Immature natural killer cell (primary cell): Measurements from ENCODE around the gene SSH2. TPM values are rescaled to one million over a fixed set of nuclear protein-coding genes. Genes with fewer than 3 reads are reported as not detected.
"Not testable (repeated sequence)": the region's sequence is repeated elsewhere in the genome, so short reads cannot be mapped to it uniquely, and the experiment has no call there.

Source experiments
- DNase-seq, 3 donors: peaks; one replicate each; pipeline ENCODE4 v3.0.0; 2022; ENCODE audit warnings: mixed read lengths in 1 of 3
- H3K27ac Mint-ChIP-seq, 6 donors: one replicate each; pipeline ENCODE4 v1.8.0; 2020; ENCODE audit warnings: mixed read lengths in 6 of 6, mild to moderate bottlenecking in 5 of 6, inconsistent platforms in 4 of 6, moderate library complexity in 3 of 6
- H3K27me3 Mint-ChIP-seq, 3 donors: one replicate each; pipeline ENCODE4 v1.8.0; 2020 to 2021; ENCODE audit warnings: low read depth in 3 of 3, mild to moderate bottlenecking in 3 of 3, mixed read lengths in 3 of 3, moderate library complexity in 3 of 3, inconsistent platforms in 1 of 3
- H3K36me3 Mint-ChIP-seq, 3 donors: one replicate each; pipeline ENCODE4 v1.8.0; 2020; ENCODE audit warnings: mixed read lengths in 3 of 3, inconsistent platforms in 2 of 3, mild to moderate bottlenecking in 2 of 3
- H3K4me1 Mint-ChIP-seq, 2 donors: one replicate each; pipeline ENCODE4 v1.8.0; 2020; ENCODE audit warnings: inconsistent platforms in 2 of 2, mild to moderate bottlenecking in 2 of 2, mixed read lengths in 2 of 2, moderate library complexity in 1 of 2
- H3K4me3 Mint-ChIP-seq, 5 donors: one replicate each; pipeline ENCODE4 v1.8.0; 2020; ENCODE audit warnings: mild to moderate bottlenecking in 5 of 5, mixed read lengths in 5 of 5, inconsistent platforms in 3 of 5, moderate library complexity in 3 of 5
- H3K9me3 Mint-ChIP-seq, 6 donors: one replicate each; pipeline ENCODE4 v1.8.0; 2020; ENCODE audit warnings: mild to moderate bottlenecking in 6 of 6, mixed read lengths in 6 of 6, inconsistent platforms in 4 of 6, moderate library complexity in 3 of 6
- polyA plus RNA-seq, 3 donors: library from polyadenylated mRNA; unstranded; fragments of 300-500 nt; fragmentation: Illumina TruSeq; gene quantifications; one replicate each; pipeline ENCODE4 v1.2.3, GENCODE V29; 2021

SSH2 gene
- polyA plus RNA-seq, 3 donors from 2014 or later: 24.2 to 61.5 (median 25.3) TPM

DNA sequence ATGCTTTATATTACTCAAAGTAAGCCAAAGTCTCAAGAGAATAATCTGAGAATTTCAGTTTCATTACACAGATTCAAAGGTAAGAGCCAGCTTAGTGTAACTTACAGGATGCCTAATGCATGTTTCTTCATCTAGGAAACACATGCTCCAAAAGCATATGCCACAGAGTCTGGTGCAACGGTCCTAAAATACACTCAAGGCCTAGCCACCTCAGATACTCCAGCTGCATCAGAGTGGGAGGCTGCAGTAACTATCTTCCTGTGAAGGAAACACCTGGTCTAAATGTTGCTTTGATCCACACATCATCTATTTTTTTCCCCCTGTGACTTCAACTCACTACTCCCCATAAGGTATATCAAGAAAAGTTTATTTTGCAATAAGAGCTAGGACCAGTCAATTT lies 255.7 kb downstream of the SSH2 start:
- Mint-ChIP-seq H3K4me3 (no peak overlapping the region), H3K27ac (peak overlapping the region in 4 of 6 donors; percentile 28 to 70 (median 44)), H3K36me3 (peaks cover 5 to 42% (median 12%) of the 10 kb centered on the region in 3 donors), H3K27me3 (no peaks in the 10 kb centered on the region), H3K4me1 (peaks cover 17 to 24% of the 10 kb centered on the region in 2 donors), H3K9me3 (no peaks in the 10 kb centered on the region)
- no peak for DNase-seq

DNA sequence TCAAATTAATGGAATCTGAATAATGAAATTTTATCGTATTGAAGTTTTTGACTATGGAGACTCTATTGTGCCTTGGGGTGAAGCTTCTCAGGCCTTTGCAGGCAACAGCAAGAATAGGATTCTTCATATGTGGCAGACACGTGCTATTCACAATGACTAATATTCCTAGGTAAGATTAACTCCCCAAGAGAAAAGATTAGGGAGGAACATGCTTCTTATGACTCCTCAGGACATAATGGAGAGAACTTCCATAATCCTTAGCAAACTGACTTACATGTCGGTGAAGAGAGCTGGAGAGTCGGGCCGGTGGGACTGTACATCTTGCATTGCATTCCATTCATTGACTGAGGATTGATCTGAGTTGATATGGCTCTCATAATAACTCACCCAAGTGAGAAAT lies 258.4 kb downstream of the SSH2 start:
- no peak for DNase-seq
- Mint-ChIP-seq H3K36me3 (peaks cover 5 to 43% (median 21%) of the 10 kb centered on the region in 3 donors), H3K9me3 (no peaks in the 10 kb centered on the region), H3K4me1 (peaks cover 9 to 20% of the 10 kb centered on the region in 2 donors), H3K27me3 (no peaks in the 10 kb centered on the region), H3K4me3 (no peak overlapping the region), H3K27ac (peak overlapping the region in 4 of 6 donors; percentile 37 to 70 (median 58))

DNA sequence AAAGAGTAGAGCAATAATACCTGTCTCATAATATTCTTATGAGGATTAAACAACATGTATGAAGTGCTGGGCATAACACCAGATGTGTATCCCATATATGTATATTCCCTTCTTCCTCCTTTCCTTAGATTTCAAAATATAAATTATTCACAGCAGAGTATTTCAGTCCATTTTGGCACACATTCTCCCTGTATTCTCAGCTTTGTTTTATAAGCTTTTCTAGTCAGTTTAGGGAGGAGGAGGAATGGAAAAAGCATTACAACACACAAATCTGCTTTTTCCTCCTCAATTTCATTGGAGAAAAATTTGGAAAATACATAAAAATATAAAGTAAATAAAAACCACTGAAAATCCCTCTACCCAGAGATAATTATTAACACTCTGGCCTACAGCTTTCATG lies 260.8 kb downstream of the SSH2 start:
- Mint-ChIP-seq H3K36me3 (peaks cover 0 to 50% (median 19%) of the 10 kb centered on the region in 3 donors), H3K4me3 (no peak overlapping the region), H3K4me1 (peaks cover 2 to 8% of the 10 kb centered on the region in 2 donors), H3K27ac (peak overlapping the region in 1 of 6 donors; percentile 57), H3K9me3 (no peaks in the 10 kb centered on the region), H3K27me3 (no peaks in the 10 kb centered on the region)
- no peak for DNase-seq

DNA sequence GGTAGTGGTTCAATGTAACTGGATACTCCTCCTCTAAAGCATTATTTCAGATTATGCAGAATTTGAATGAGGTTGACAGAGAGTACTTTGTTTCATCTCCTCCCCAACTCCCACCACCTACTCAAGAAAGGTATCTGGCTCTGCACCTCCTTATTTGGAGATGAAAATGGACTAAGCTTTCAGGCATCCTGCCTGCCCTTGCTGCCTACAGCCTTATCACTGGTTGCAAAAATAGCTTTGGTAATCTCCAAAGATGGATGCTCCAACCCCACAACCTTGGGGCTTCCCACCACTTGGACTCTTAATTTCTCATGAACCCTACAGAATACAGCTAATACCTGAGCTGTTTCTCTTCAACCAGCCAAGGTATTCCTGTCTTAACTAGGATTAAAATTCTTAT lies 262.1 kb downstream of the SSH2 start:
- no peaks in the 10 kb centered on the region for H3K27me3 Mint-ChIP-seq
- H3K36me3 Mint-ChIP-seq: peaks cover 3 to 42% (median 19%) of the 10 kb centered on the region in 3 donors
- DNase-seq: no peak
- H3K9me3 Mint-ChIP-seq: no peaks in the 10 kb centered on the region
- H3K4me1 Mint-ChIP-seq: peaks cover 2 to 6% of the 10 kb centered on the region in 2 donors
- peak overlapping the region in 2 of 6 donors; percentile 23 to 69 for H3K27ac Mint-ChIP-seq
- H3K4me3 Mint-ChIP-seq: no peak overlapping the region

DNA sequence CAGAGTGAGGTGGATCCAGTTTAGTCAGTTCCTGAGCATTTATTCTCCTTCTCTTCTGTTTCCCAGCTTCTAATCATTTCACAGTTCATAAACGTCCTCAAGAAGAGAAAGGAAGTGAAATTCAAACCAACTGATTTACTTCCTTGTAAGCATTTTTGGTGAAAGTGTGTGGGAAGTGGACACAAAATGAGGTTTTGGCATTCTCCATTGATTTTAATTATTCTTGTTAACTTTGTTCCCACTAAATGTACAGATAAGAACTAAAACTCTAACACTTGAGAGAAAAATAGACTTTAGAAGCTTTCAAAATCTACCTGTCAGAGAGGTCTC lies 264.6 kb downstream of the SSH2 start:
- Mint-ChIP-seq H3K4me3 (no peak overlapping the region), H3K27me3 (no peaks in the 10 kb centered on the region), H3K4me1 (peaks cover 3 to 13% of the 10 kb centered on the region in 2 donors), H3K9me3 (no peaks in the 10 kb centered on the region), H3K36me3 (peaks cover 10 to 34% (median 11%) of the 10 kb centered on the region in 3 donors), H3K27ac (peak overlapping the region in 3 of 6 donors; percentile 23 to 73 (median 23))
- DNase-seq: no peak

DNA sequence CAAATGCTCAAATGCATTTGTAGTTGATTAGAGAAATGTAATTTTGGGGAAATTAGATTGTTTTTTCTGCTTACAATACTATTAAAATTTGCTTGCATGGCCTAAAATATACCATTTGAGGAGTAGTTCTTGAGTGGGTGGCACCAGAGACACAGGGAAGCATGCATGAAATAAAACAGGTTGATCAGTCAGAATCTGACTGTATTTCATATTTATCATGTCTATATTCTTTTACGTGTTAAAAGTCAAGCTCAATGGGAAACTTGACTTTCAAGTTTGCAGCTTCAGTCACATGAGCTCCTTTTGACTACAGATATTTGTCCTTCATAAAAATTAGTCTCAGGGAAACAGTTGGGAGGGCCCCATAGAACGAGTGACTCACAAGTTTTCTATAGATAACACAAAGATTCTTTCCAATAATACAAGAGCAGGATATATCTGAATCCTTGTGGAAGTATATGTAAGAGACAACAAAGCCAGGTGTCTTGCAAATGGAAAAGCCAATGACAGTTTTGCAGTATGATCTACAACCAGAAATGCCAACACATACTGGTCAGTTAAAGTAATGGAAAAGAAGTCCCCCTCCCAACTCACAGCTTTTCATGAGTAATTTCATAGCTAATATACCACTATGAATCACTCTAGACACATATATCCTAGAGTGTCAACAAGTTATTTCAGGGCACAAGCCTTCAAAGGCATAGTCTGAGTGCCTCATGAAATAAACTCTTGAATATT lies 265.1 kb downstream of the SSH2 start:
- Mint-ChIP-seq H3K27ac (peak overlapping the region in 5 of 6 donors; percentile 13 to 73 (median 23)), H3K4me1 (peaks cover 3 to 13% of the 10 kb centered on the region in 2 donors), H3K4me3 (no peak overlapping the region), H3K36me3 (peaks cover 11 to 34% (median 11%) of the 10 kb centered on the region in 3 donors), H3K9me3 (peaks cover 0 to under 1% (median 0%) of the 10 kb centered on the region in 6 donors), H3K27me3 (no peaks in the 10 kb centered on the region)
- no peak for DNase-seq

DNA sequence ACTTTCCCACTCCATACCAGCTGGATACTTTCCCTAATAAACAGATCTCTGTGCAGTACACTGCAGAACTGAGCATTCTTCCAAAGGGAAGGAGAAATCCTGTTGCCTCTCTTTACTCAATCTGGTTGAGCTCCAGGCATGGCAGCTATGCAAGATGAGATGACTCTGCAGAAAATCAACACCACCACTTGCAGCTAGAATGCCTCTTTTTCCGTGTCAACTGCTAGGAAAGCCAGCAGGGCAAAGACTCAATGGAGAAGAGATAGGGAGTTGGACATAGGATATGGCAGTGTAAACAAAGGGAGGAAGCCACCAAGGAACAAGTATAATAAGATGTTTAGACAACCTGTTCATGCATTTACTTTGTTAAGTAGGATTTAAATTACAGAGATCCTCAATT lies 266.9 kb downstream of the SSH2 start:
- DNase-seq: no peak
- H3K4me1 Mint-ChIP-seq: peaks cover 7 to 21% of the 10 kb centered on the region in 2 donors
- no peak overlapping the region for H3K4me3 Mint-ChIP-seq
- H3K27ac Mint-ChIP-seq: peak overlapping the region in 4 of 6 donors; percentile 1 to 78 (median 27)
- H3K27me3 Mint-ChIP-seq: no peaks in the 10 kb centered on the region
- peaks cover 0 to 1% (median 0%) of the 10 kb centered on the region in 6 donors for H3K9me3 Mint-ChIP-seq
- H3K36me3 Mint-ChIP-seq: peaks cover 11 to 34% (median 16%) of the 10 kb centered on the region in 3 donors

DNA sequence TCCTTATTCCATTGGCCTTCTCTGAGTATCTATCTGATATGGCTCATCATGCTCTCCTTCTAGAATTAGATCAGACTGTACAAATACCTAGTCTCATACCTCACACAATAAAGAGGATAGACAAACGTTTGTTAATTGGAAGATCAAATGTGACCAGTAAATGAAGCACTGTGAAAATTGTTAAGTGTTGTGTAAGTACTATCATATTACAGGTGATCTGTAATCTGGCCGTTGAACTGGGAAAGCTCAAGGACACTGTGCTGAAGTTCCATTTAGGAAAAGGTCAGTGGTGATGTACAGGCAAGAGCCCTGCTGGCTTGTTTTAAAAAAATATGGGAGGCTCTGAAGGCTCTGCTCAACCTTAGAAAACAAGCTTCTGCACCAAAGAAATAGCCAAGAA lies 268.8 kb downstream of the SSH2 start:
- Mint-ChIP-seq H3K27ac (peak overlapping the region in 5 of 6 donors; percentile 2 to 38 (median 15)), H3K9me3 (peaks cover 0 to 1% (median 0%) of the 10 kb centered on the region in 6 donors), H3K4me1 (peaks cover 6 to 16% of the 10 kb centered on the region in 2 donors), H3K36me3 (peaks cover 5 to 29% (median 16%) of the 10 kb centered on the region in 3 donors), H3K4me3 (no peak overlapping the region), H3K27me3 (peaks cover 0 to 2% (median 1%) of the 10 kb centered on the region in 3 donors)
- DNase-seq: no peak

DNA sequence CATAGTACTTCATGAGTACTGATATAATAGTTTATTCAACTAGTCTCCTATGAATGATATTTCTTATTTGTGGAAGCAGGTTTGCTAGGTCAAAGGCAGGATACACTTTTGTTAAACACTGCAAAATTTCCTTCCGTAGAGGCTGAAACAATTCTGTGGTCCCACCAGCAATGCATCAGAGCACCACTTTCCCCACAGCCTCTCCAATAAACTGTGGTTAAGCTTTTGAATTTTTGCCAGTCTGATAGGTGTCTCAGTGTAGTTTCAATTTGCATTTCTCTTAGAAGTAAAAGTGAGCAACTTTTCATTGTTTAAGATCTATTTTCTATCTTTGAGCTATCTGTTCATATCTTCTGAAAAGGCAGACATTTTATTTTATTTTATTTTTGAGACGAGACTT lies 270.9 kb downstream of the SSH2 start:
- peaks cover 11 to 23% (median 21%) of the 10 kb centered on the region in 3 donors for H3K36me3 Mint-ChIP-seq
- peaks cover 0 to 1% (median 0%) of the 10 kb centered on the region in 6 donors for H3K9me3 Mint-ChIP-seq
- H3K27ac Mint-ChIP-seq: peak overlapping the region; percentile 53 to 83 (median 66)
- peak overlapping the region in 1 of 5 donors; percentile 53 for H3K4me3 Mint-ChIP-seq
- no peak for DNase-seq
- peaks cover 0 to 2% (median 1%) of the 10 kb centered on the region in 3 donors for H3K27me3 Mint-ChIP-seq
- H3K4me1 Mint-ChIP-seq: peaks cover 6 to 22% of the 10 kb centered on the region in 2 donors

DNA sequence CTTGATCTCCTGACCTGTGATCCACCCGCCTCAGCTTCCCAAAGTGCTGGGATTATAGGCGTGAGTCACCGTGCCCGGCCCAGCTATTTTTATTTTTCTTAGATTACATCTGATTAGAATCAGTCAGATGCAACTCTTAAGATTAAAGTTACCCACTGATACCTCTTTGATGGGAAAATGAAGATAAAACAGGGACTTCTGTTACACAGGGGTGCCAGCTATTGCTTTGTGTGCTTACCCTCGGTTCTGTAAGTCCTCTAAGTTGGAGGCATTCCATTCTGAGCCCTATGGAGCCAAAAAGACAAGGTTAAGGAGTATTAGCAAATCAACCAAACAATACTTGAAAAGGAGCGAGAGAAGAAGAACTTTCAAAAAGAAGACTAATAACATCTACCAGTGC lies 274.7 kb downstream of the SSH2 start:
- peaks cover 4 to 15% of the 10 kb centered on the region in 2 donors for H3K4me1 Mint-ChIP-seq
- H3K4me3 Mint-ChIP-seq: no peak overlapping the region
- H3K36me3 Mint-ChIP-seq: peaks cover 14 to 15% (median 14%) of the 10 kb centered on the region in 3 donors
- no peak for DNase-seq
- peaks cover 0 to 1% (median 0%) of the 10 kb centered on the region in 6 donors for H3K9me3 Mint-ChIP-seq
- peak overlapping the region in 1 of 6 donors; percentile 5 for H3K27ac Mint-ChIP-seq
- H3K27me3 Mint-ChIP-seq: peaks cover 0 to 2% (median 1%) of the 10 kb centered on the region in 3 donors

DNA sequence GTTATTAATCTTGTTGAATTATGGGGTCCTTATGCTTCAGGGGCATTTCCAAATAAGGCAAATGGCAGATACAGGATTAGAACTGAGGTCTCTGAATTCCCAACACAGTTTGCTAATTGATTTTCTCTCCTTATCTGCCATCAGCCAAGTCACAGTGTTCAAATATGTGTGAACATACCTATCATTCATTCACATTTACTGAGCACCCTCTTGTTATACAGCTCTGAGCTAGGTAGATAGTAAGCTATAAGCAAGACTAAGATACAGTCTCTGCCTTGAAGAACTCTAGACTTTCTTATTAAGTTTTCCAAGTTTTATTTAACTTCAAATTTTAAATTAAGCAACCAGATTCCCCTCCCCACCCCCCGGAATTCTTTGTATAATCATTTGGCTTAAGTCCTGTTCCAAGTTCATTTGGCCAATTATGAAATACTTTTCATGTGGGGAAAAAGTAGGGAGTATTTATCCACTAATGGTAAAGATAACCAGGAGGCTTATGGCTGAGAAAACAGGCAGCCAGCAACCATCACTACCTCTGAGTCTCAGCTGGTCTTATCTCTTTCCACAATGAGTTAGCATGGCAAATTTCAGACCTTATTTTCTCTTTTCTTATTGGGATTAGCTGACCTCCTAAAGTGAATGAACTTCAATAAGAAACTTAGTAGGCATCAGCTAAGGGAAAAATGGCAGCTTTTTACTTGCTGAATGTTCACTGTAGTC lies 275.9 kb downstream of the SSH2 start:
- Mint-ChIP-seq H3K36me3 (peaks cover 14 to 26% (median 16%) of the 10 kb centered on the region in 3 donors), H3K4me1 (peaks cover 2 to 12% of the 10 kb centered on the region in 2 donors), H3K4me3 (no peak overlapping the region), H3K27ac (no peak overlapping the region), H3K9me3 (no peaks in the 10 kb centered on the region), H3K27me3 (peaks cover 0 to 5% (median 1%) of the 10 kb centered on the region in 3 donors)
- DNase-seq: no peak

DNA sequence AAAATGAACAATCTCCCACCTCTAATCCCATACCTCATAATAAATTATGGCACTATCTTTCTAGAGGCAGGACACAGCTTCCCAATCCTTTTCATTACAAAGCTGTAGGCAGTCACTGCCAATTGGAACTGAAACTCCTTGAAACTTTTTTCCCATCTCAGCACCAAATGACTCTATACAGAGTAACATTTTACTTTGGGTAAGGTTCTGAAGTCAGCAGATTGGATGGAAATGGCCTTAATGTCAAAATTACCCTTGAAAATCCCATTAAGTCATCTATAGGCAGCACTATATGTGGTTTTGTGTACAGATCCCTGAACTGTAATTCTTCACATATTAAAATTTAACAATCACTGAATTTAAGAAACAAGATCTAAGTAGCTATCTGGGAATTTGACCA lies 277.1 kb downstream of the SSH2 start:
- peak overlapping the region in 2 of 6 donors; percentile 17 to 37 for H3K27ac Mint-ChIP-seq

DNA sequence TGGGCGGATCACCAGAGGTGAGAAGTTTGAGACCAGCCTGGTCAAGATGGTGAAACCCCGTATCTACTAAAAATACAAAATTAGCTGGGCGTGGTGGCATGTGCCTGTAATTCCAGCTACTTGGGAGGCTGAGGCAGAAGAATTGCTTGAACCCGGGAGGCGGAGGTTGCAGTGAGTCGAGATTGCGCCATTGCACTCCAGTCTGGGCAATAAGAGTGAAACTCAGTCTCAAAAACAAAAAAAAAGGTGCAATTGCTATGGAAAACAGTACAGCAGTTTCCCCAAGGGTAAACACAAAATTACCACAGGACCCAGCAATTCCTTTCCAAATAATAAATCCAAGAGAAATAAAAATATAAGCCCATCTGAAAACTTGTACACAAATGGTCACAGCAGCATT lies 278.1 kb downstream of the SSH2 start:
- not testable (repeated sequence) for DNase-seq, H3K4me1 Mint-ChIP-seq, H3K9me3 Mint-ChIP-seq, H3K27me3 Mint-ChIP-seq, H3K27ac Mint-ChIP-seq, H3K4me3 Mint-ChIP-seq
- H3K36me3 Mint-ChIP-seq: peaks cover 17 to 34% (median 23%) of the 10 kb centered on the region in 3 donors

More for the DNA sequence above, 277.1 kb downstream of the SSH2 start:
- Mint-ChIP-seq H3K36me3 (peaks cover 15 to 32% (median 21%) of the 10 kb centered on the region in 3 donors), H3K9me3 (no peaks in the 10 kb centered on the region), H3K4me3 (no peak overlapping the region), H3K4me1 (peaks cover 0 to 6% of the 10 kb centered on the region in 2 donors), H3K27me3 (peaks cover 3 to 5% (median 4%) of the 10 kb centered on the region in 3 donors)
- DNase-seq: no peak

DNA sequence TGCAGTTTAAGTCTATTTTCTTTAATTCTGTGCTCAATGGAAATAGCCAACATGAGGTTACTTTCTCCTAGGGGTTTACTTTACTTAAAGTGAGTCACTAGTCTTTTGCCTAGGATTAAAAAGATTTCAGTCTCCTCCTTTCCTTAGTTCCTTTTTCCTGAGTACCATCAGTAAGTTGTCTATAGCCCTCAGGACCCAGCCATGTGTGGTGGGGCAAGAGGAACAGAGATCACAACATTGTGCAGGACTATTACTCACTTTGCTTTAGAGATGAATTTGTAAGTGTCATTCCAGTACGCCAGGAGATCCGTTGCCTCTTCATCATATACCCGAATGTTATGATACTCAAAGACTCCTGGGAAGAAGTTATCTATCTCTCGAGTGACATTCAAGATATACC lies 279.6 kb downstream of the SSH2 start:
- Mint-ChIP-seq H3K9me3 (no peaks in the 10 kb centered on the region), H3K4me1 (peaks cover 3 to 6% of the 10 kb centered on the region in 2 donors), H3K36me3 (peaks cover 12 to 23% (median 13%) of the 10 kb centered on the region in 3 donors), H3K4me3 (no peak overlapping the region), H3K27ac (peak overlapping the region in 3 of 6 donors; percentile 55 to 71 (median 61)), H3K27me3 (peaks cover 3 to 8% (median 5%) of the 10 kb centered on the region in 3 donors)
- no peak for DNase-seq
